Measurements from ENCODE around the gene AP5S1. TPM values are rescaled to one million over a fixed set of nuclear protein-coding genes. Genes with fewer than 3 reads are reported as not detected.

Gene AP5S1
- total and polyA plus RNA-seq, 2 of the 13 experiments (the other 11 are each of a cell fraction or from before 2014, with no cell fraction given): 7.9 to 23.2 TPM

GRCh38 chr20:3785240-3786125 is 34.9 kb upstream of the AP5S1 start (continued):
- TF ChIP-seq JUN (CRISPR knock-in tag; IDR thresholded peaks at IDR 0.05) (no peak), ZSCAN12 (CRISPR knock-in tag; IDR thresholded peaks at IDR 0.05) (no peak), XBP1 (CRISPR knock-in tag; IDR thresholded peaks at IDR 0.05) (no peak), CBFB (CRISPR knock-in tag; IDR thresholded peaks at IDR 0.05) (no peak), MED13 (CRISPR knock-in tag; IDR thresholded peaks at IDR 0.05) (no peak), YY1 (IDR thresholded peaks at IDR 0.05; ENCODE audit: insufficient read depth, insufficient replicate concordance, low read depth, low read length) (peak; percentile 32), ISL2 (CRISPR knock-in tag; IDR thresholded peaks at IDR 0.05) (no peak), ZNF724P (CRISPR knock-in tag; IDR thresholded peaks at IDR 0.05; ENCODE audit: borderline replicate concordance) (no peak), ZBTB38 (CRISPR knock-in tag; IDR thresholded peaks at IDR 0.05) (peak; percentile 100), CHD2 (IDR thresholded peaks at IDR 0.05; ENCODE audit: low read depth, low read length) (no peak), TBX2 (CRISPR knock-in tag; IDR thresholded peaks at IDR 0.05; ENCODE audit: borderline replicate concordance) (0 out of 2 replicates have a peak, but pooled peaks have one; percentile 11), ZNF570 (CRISPR knock-in tag; IDR thresholded peaks at IDR 0.05; ENCODE audit: borderline replicate concordance) (no peak), RFX5 (IDR thresholded peaks at IDR 0.05; ENCODE audit: low read depth, low read length) (no peak), ETV6 (CRISPR knock-in tag; conservative IDR thresholded peaks at IDR 0.05) (no peak), ZNF224 (CRISPR knock-in tag; IDR thresholded peaks at IDR 0.05) (no peak), IRX3 (CRISPR knock-in tag; IDR thresholded peaks at IDR 0.05; ENCODE audit: borderline replicate concordance, low read depth) (no peak), ZNF564 (CRISPR knock-in tag; IDR thresholded peaks at IDR 0.05) (peak; percentile 81), CCAR2 (optimal IDR thresholded peaks at IDR 0.05; ENCODE audit: low read depth, low read length) (no peak), ZNF816 (CRISPR knock-in tag; IDR thresholded peaks at IDR 0.05; ENCODE audit: borderline replicate concordance) (no peak)
- TF ChIP-seq, protein P1, sequence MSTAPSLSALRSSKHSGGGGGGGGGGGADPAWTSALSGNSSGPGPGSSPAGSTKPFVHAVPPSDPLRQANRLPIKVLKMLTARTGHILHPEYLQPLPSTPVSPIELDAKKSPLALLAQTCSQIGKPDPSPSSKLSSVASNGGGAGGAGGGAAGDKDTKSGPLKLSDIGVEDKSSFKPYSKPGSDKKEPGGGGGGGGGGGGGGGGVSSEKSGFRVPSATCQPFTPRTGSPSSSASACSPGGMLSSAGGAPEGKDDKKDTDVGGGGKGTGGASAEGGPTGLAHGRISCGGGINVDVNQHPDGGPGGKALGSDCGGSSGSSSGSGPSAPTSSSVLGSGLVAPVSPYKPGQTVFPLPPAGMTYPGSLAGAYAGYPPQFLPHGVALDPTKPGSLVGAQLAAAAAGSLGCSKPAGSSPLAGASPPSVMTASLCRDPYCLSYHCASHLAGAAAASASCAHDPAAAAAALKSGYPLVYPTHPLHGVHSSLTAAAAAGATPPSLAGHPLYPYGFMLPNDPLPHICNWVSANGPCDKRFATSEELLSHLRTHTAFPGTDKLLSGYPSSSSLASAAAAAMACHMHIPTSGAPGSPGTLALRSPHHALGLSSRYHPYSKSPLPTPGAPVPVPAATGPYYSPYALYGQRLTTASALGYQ (CRISPR knock-in tag; IDR thresholded peaks at IDR 0.05): no peak
- TF ChIP-seq, protein P2, sequence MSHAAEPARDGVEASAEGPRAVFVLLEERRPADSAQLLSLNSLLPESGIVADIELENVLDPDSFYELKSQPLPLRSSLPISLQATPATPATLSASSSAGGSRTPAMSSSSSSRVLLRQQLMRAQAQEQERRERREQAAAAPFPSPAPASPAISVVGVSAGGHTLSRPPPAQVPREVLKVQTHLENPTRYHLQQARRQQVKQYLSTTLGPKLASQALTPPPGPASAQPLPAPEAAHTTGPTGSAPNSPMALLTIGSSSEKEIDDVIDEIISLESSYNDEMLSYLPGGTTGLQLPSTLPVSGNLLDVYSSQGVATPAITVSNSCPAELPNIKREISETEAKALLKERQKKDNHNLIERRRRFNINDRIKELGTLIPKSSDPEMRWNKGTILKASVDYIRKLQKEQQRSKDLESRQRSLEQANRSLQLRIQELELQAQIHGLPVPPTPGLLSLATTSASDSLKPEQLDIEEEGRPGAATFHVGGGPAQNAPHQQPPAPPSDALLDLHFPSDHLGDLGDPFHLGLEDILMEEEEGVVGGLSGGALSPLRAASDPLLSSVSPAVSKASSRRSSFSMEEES (CRISPR knock-in tag; IDR thresholded peaks at IDR 0.05): no peak
- TF ChIP-seq, protein P3, sequence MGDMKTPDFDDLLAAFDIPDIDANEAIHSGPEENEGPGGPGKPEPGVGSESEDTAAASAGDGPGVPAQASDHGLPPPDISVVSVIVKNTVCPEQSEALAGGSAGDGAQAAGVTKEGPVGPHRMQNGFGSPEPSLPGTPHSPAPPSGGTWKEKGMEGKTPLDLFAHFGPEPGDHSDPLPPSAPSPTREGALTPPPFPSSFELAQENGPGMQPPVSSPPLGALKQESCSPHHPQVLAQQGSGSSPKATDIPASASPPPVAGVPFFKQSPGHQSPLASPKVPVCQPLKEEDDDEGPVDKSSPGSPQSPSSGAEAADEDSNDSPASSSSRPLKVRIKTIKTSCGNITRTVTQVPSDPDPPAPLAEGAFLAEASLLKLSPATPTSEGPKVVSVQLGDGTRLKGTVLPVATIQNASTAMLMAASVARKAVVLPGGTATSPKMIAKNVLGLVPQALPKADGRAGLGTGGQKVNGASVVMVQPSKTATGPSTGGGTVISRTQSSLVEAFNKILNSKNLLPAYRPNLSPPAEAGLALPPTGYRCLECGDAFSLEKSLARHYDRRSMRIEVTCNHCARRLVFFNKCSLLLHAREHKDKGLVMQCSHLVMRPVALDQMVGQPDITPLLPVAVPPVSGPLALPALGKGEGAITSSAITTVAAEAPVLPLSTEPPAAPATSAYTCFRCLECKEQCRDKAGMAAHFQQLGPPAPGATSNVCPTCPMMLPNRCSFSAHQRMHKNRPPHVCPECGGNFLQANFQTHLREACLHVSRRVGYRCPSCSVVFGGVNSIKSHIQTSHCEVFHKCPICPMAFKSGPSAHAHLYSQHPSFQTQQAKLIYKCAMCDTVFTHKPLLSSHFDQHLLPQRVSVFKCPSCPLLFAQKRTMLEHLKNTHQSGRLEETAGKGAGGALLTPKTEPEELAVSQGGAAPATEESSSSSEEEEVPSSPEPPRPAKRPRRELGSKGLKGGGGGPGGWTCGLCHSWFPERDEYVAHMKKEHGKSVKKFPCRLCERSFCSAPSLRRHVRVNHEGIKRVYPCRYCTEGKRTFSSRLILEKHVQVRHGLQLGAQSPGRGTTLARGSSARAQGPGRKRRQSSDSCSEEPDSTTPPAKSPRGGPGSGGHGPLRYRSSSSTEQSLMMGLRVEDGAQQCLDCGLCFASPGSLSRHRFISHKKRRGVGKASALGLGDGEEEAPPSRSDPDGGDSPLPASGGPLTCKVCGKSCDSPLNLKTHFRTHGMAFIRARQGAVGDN (CRISPR knock-in tag; IDR thresholded peaks at IDR 0.05): peak; percentile 66
- TF ChIP-seq, protein P4, sequence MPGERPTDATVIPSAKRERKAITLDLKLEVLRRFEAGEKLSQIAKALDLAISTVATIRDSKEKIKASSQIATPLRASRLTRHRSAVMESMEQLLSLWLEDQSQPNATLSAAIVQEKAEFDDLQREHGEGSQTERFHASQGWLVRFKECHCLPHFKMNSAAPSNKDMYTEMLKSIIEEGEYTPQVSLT (CRISPR knock-in tag; IDR thresholded peaks at IDR 0.05; ENCODE audit: borderline replicate concordance, low read depth): no peak

All from HepG2 (cell line).